ENCODE results near the gene ABHD8. TPM values are rescaled to one million over a fixed set of nuclear protein-coding genes. Genes with fewer than 3 reads are reported as not detected.
A peak's percentile ranks its signal among the peaks of the same experiment; 100 is the strongest.

ABHD8 gene
- total and polyA plus RNA-seq, 2 of the 13 experiments (the other 11 are each of a cell fraction or from before 2014, with no cell fraction given), result 6.3 to 7.2 TPM

- TF ChIP-seq, protein P1, sequence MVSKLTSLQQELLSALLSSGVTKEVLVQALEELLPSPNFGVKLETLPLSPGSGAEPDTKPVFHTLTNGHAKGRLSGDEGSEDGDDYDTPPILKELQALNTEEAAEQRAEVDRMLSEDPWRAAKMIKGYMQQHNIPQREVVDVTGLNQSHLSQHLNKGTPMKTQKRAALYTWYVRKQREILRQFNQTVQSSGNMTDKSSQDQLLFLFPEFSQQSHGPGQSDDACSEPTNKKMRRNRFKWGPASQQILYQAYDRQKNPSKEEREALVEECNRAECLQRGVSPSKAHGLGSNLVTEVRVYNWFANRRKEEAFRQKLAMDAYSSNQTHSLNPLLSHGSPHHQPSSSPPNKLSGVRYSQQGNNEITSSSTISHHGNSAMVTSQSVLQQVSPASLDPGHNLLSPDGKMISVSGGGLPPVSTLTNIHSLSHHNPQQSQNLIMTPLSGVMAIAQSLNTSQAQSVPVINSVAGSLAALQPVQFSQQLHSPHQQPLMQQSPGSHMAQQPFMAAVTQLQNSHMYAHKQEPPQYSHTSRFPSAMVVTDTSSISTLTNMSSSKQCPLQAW (CRISPR knock-in tag; IDR thresholded peaks at IDR 0.05), result 0 out of 2 replicates have a peak, but pooled peaks have one; percentile 44
- peak; percentile 60; the same call in 1 of the 2 replicates for TF ChIP-seq GATAD1 (CRISPR knock-in tag; IDR thresholded peaks at IDR 0.05)
- 0 out of 2 replicates have a peak, but pooled peaks have one; percentile 28 for TF ChIP-seq ZNF788 (CRISPR knock-in tag; IDR thresholded peaks at IDR 0.05; ENCODE audit: borderline replicate concordance)
- no peak for TF ChIP-seq CAMTA2 (CRISPR knock-in tag; IDR thresholded peaks at IDR 0.05; ENCODE audit: borderline replicate concordance)
- TF ChIP-seq ZBTB21 (CRISPR knock-in tag; IDR thresholded peaks at IDR 0.05), result no peak
- no peak for TF ChIP-seq NRL (CRISPR knock-in tag; IDR thresholded peaks at IDR 0.05; ENCODE audit: borderline replicate concordance)
- TF ChIP-seq SRSF1 (optimal IDR thresholded peaks at IDR 0.05; ENCODE audit: low read depth, low read length), result no peak
- TF ChIP-seq EZH2 (conservative IDR thresholded peaks at IDR 0.05; ENCODE audit: low read depth, low read length), result no peak
- TF ChIP-seq HNRNPK (IDR thresholded peaks at IDR 0.05; ENCODE audit: low read depth, low read length, poor library complexity, severe bottlenecking), result no peak
- TF ChIP-seq TCF12 (IDR thresholded peaks at IDR 0.05), result no peak
- peak; percentile 76; the same call in 1 of the 2 replicates for TF ChIP-seq TCF12 (CRISPR knock-in tag; IDR thresholded peaks at IDR 0.05)
- TF ChIP-seq ZNF672 (CRISPR knock-in tag; IDR thresholded peaks at IDR 0.05), result no peak
- no peak for TF ChIP-seq ZNF841 (CRISPR knock-in tag; IDR thresholded peaks at IDR 0.05; ENCODE audit: borderline replicate concordance)
- no peak for TF ChIP-seq ZNF383 (CRISPR knock-in tag; IDR thresholded peaks at IDR 0.05; ENCODE audit: borderline replicate concordance)
- TF ChIP-seq ZNF138 (CRISPR knock-in tag; IDR thresholded peaks at IDR 0.05; ENCODE audit: low read depth), result 0 out of 2 replicates have a peak, but pooled peaks have one; percentile 49
- no peak for TF ChIP-seq TCF7L2 (IDR thresholded peaks at IDR 0.05; ENCODE audit: low read depth, low read length)
- TF ChIP-seq FOSL1 (CRISPR knock-in tag; IDR thresholded peaks at IDR 0.05; ENCODE audit: borderline replicate concordance), result no peak
- 0 out of 2 replicates have a peak, but pooled peaks have one; percentile 27 for TF ChIP-seq TFAP4 (IDR thresholded peaks at IDR 0.05; ENCODE audit: borderline replicate concordance, low read depth)
- TF ChIP-seq CREM (IDR thresholded peaks at IDR 0.05), result peak; percentile 65; the same call in 1 of the 2 replicates
- no peak for TF ChIP-seq CREM (CRISPR knock-in tag; IDR thresholded peaks at IDR 0.05)
- TF ChIP-seq ZNF251 (CRISPR knock-in tag; IDR thresholded peaks at IDR 0.05), result no peak
- TF ChIP-seq MTF1 (CRISPR knock-in tag; IDR thresholded peaks at IDR 0.05), result no peak
- TF ChIP-seq SALL2 (CRISPR knock-in tag; IDR thresholded peaks at IDR 0.05), result no peak
- TF ChIP-seq CCDC6 (CRISPR knock-in tag; IDR thresholded peaks at IDR 0.05), result no peak
- TF ChIP-seq ZBTB7A (CRISPR knock-in tag; IDR thresholded peaks at IDR 0.05), result no peak
- TF ChIP-seq BCL6 (CRISPR knock-in tag; IDR thresholded peaks at IDR 0.05), result peak; percentile 99
- TF ChIP-seq HMGA1 (CRISPR knock-in tag; conservative IDR thresholded peaks at IDR 0.05), result no peak
- TF ChIP-seq ZNF7 (CRISPR knock-in tag; IDR thresholded peaks at IDR 0.05), result no peak
- TF ChIP-seq STAG1 (CRISPR knock-in tag; IDR thresholded peaks at IDR 0.05), result no peak
- TF ChIP-seq PLSCR1 (CRISPR knock-in tag; IDR thresholded peaks at IDR 0.05; ENCODE audit: borderline replicate concordance), result no peak
Observed at GRCh38 chr19:17243830-17244617, 59.2 kb downstream of the ABHD8 start (continued).
